22Rv1 (cell line): ENCODE measurements around the gene SYNJ2.

Experiments
- ZFX ChIP-seq: fragments of 450-650 bp; IDR thresholded peaks from 2 replicates; pipeline ENCODE4 v1.6.1; 2017; ENCODE audit warnings: antibody characterized with exemption, borderline replicate concordance
- TF ChIP-seq, protein P1 (sequence below): fragments of 450-650 bp; IDR thresholded peaks from 2 replicates; pipeline ENCODE4 v1.5.1; 2017; ENCODE audit warnings: mild to moderate bottlenecking

DNA sequence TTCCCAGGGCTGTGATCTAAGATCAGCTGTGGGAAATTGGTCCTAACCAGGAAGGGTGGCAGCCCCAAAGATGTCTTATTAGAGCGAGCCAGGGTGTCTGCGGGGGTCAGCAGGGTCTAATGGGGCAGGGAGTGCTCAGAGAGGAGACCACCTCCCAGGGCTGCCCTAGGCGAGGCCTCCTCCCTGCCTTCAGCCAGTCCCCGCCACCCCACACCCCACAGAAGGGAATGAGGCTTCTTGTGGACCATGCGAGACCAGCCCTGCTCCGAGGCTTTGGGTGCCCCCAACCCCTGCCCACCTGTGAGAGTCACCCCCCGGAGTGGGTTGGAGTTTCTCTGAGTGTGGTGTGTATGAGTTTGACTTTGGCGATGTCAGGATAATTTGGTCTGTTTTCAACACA lies 37.8 kb downstream of the SYNJ2 start:
- TF ChIP-seq, protein P1, sequence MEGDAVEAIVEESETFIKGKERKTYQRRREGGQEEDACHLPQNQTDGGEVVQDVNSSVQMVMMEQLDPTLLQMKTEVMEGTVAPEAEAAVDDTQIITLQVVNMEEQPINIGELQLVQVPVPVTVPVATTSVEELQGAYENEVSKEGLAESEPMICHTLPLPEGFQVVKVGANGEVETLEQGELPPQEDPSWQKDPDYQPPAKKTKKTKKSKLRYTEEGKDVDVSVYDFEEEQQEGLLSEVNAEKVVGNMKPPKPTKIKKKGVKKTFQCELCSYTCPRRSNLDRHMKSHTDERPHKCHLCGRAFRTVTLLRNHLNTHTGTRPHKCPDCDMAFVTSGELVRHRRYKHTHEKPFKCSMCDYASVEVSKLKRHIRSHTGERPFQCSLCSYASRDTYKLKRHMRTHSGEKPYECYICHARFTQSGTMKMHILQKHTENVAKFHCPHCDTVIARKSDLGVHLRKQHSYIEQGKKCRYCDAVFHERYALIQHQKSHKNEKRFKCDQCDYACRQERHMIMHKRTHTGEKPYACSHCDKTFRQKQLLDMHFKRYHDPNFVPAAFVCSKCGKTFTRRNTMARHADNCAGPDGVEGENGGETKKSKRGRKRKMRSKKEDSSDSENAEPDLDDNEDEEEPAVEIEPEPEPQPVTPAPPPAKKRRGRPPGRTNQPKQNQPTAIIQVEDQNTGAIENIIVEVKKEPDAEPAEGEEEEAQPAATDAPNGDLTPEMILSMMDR = no peak
- TF ChIP-seq ZFX = no peak
